GM12872 (cell line): ENCODE measurements around the gene RLN2.

Experiments used
- CTCF ChIP-seq: IDR thresholded peaks from 3 replicates; pipeline ENCODE4 v1.5.1; 2011; ENCODE audit warnings: low read depth, mild to moderate bottlenecking, low read length, moderate library complexity; ENCODE audit not compliant: insufficient read depth

Gene RLN2

GRCh38 chr9:5263351-5264218, 40.9 kb downstream of the RLN2 start:
- no peak for TF ChIP-seq CTCF
